GM12878 (cell line): Measurements from ENCODE around the gene ANKRD33B. TPM values are rescaled to one million over a fixed set of nuclear protein-coding genes. Genes with fewer than 3 reads are reported as not detected.
"Not testable (repeated sequence)": the region's sequence is repeated elsewhere in the genome, so short reads cannot be mapped to it uniquely, and the experiment has no call there.

Experiments
- ATAC-seq: fragments of 200-7000 bp; cut with Tn5 transposase; 3 replicates; pipeline ENCODE4 v1.9.1; 2020; ENCODE audit warnings: mild to moderate bottlenecking, moderate library complexity
- BruUV-seq: library from RNA; stranded (reverse); fragments of 400-500 nt; replicated peaks from 2 replicates; lab custom pipeline; 2021; lab: Mats Ljungman, UMichigan
- CTCF ChIA-PET: fragments of 300-600 bp; sonication (Branson Sonifier 250); formaldehyde crosslinking; extraction: SDS; loops from one replicate; lab custom pipeline; 2021; ENCODE audit warnings: inconsistent platforms; lab: Yijun Ruan, JAX
- POLR2A ChIA-PET: fragments of 350-600 bp; formaldehyde crosslinking; extraction: SDS; loops from one replicate; lab custom pipeline; 2021; ENCODE audit warnings: inconsistent platforms; lab: Charles Lee
- RAD21 ChIA-PET: fragments of 300-600 bp; sonication (Branson Sonifier 250); formaldehyde crosslinking; loops from one replicate; lab custom pipeline; 2023; ENCODE audit warnings: antibody characterized with exemption; ENCODE audit not compliant: unreplicated experiment; lab: Charles Lee
- SMC1A ChIA-PET: fragments of 300-600 bp; sonication (Branson Sonifier 250); formaldehyde crosslinking; loops from one replicate; lab custom pipeline; 2023; ENCODE audit not compliant: unreplicated experiment, uncharacterized antibody; lab: Charles Lee
- DNase-seq: peaks from one replicate; pipeline ENCODE4 v3.0.0-alpha.2; 2011; ENCODE audit warnings: low read depth, low spot score
- FAIRE-seq: peaks from 3 replicates; lab custom pipeline; 2011; peaks lifted over from hg19 to GRCh38; lab: Jason Lieb, UNC
- H2AFZ ChIP-seq: 2 replicates; pipeline ENCODE4 v1.6.0; 2011; ENCODE audit warnings: low read depth, low read length, control low read depth; ENCODE audit not compliant: control insufficient read depth
- H3K27ac ChIP-seq: 2 replicates; pipeline ENCODE4 v1.5.1; 2011; ENCODE audit warnings: control low read depth; ENCODE audit not compliant: control insufficient read depth, insufficient read depth
- H3K27me3 ChIP-seq, 2 experiments: replicated peaks in 1 of 2; 2 replicates each; pipeline versions ENCODE4 v1.6.0 to v1.6.1; 2011; ENCODE audit warnings: low read length in 1 of 2; ENCODE audit not compliant: control insufficient read depth in 2 of 2, insufficient read depth in 2 of 2
- H3K36me3 ChIP-seq, 2 experiments: 2 replicates each; pipeline ENCODE4 v1.5.1; 2011; ENCODE audit warnings: low read length in 1 of 2; ENCODE audit not compliant: control insufficient read depth in 2 of 2, insufficient read depth in 2 of 2
- H3K4me1 ChIP-seq: 2 replicates; pipeline ENCODE4 v1.6.1; 2011; ENCODE audit warnings: mild to moderate bottlenecking, low read length, moderate library complexity, mixed read lengths; ENCODE audit not compliant: control insufficient read depth, insufficient read depth
- H3K4me2 ChIP-seq: 2 replicates; pipeline ENCODE4 v1.6.0; 2011; ENCODE audit warnings: control low read depth; ENCODE audit not compliant: control insufficient read depth, insufficient read depth
- H3K4me3 ChIP-seq: fragments of 200-600 bp; sonication (generic); 2 replicates; pipeline ENCODE4 v1.5.1; 2016
- H3K79me2 ChIP-seq: 2 replicates; pipeline ENCODE4 v1.6.0; 2011; ENCODE audit warnings: low read length; ENCODE audit not compliant: control insufficient read depth, insufficient read depth
- H3K9ac ChIP-seq: 2 replicates; pipeline ENCODE4 v1.8.0; 2011; ENCODE audit warnings: low read length, control low read depth, mixed read lengths; ENCODE audit not compliant: control insufficient read depth, insufficient read depth
- H3K9me3 ChIP-seq: replicated peaks from 3 replicates; pipeline ENCODE4 v1.5.1; 2011; ENCODE audit warnings: mild to moderate bottlenecking, low read length; ENCODE audit not compliant: control insufficient read depth, insufficient read depth
- H4K20me1 ChIP-seq: 2 replicates; pipeline ENCODE4 v1.6.0; 2011; ENCODE audit not compliant: control insufficient read depth, insufficient read depth
- ELK1 ChIP-seq: IDR thresholded peaks from 2 replicates; pipeline ENCODE4 v1.6.1; 2012; ENCODE audit warnings: low read depth, low read length, improper control_type of control experiment
- NR2C2 ChIP-seq: IDR thresholded peaks from 2 replicates; pipeline ENCODE4 v1.6.1; 2011; ENCODE audit warnings: borderline replicate concordance, low read depth; ENCODE audit not compliant: control insufficient read depth, insufficient read length
- TCF3 ChIP-seq: IDR thresholded peaks from 2 replicates; pipeline ENCODE4 v1.6.1; 2012; ENCODE audit warnings: low read depth, mild to moderate bottlenecking, low read length, borderline replicate concordance; ENCODE audit not compliant: insufficient read depth
- WGBS: methylation state at CpG from one replicate; pipeline ENCODE4 v1.1.6; 2016; ENCODE audit warnings: low lambda C conversion rate; ENCODE audit not compliant: insufficient replicate concordance, insufficient coverage; ENCODE audit errors: missing lambda C conversion rate; 5-methylcytosine and 5-hydroxymethylcytosine counted together
- in situ Hi-C: fragments of 300-500 bp; cut with MboI; formaldehyde crosslinking; loops from 9 replicates; pipeline ENCODE4 v1.14.3; 2018; ENCODE audit warnings: mixed read lengths
- intact Hi-C: fragments of 100-400 bp; cut with micrococcal nuclease; formaldehyde crosslinking; loops from one replicate; pipeline ENCODE4 v1.14.2; 2022; ENCODE audit not compliant: unreplicated experiment
- polyA plus RNA-seq, 11 experiments: library from polyadenylated mRNA; depleted of rRNA in 4 of 11; unstranded in 6 of 11; stranded (reverse) in 5 of 11; fragments of >200 nt; fragmentation: Nextera tagmentation in 4 of 11; fragmentation: Illumina TruSeq in 1 of 11; extraction: Ambion mirVana in 4 of 11; extraction: Trizol in 1 of 11; gene quantifications; 1 replicate in 1 of 11; 2 replicates in 10 of 11; pipeline versions ENCODE4 v1.2.1 to v1.2.3, GENCODE V29; 2011 to 2016; ENCODE audit warnings: inconsistent platforms in 2 of 11, missing spikeins in 2 of 11, low read depth in 1 of 11
- total RNA-seq, 4 experiments: library from RNA; depleted of rRNA in 3 of 4; stranded (reverse); fragments of >200 nt in 3 of 4; fragmentation: Illumina TruSeq in 1 of 4; extraction: Trizol in 1 of 4; gene quantifications; 2 replicates each; pipeline versions ENCODE4 v1.2.1 to v1.2.3, GENCODE V29; 2013 to 2021
- TF ChIP-seq, protein P1 (sequence below): IDR thresholded peaks from 2 replicates; pipeline ENCODE4 v1.6.1; 2011; ENCODE audit warnings: borderline replicate concordance, low read depth, mild to moderate bottlenecking, moderate library complexity, low read length; ENCODE audit not compliant: insufficient read depth, poor library complexity, severe bottlenecking

Gene ANKRD33B
- total and polyA plus RNA-seq, 10 of the 15 experiments (the other 5 are each of a cell fraction or from before 2014, with no cell fraction given), result 4.9 to 61.6 (median 15.6) TPM

GRCh38 chr5:10548418-10549122, 15.3 kb upstream of the ANKRD33B start:
- BruUV-seq, result no TSS peak
- no peak overlapping the region for H3K4me2 ChIP-seq
- no peaks in the 10 kb centered on the region; a peak in 1 of 4 replicates for H3K27me3 ChIP-seq
- no peaks in the 10 kb centered on the region for H3K36me3 ChIP-seq
- CTCF ChIA-PET, result no interaction called here
- WGBS, result 95% methylated on average over 48 of the region's 48 CpGs
- ATAC-seq (no peak), FAIRE-seq (no peak), DNase-seq (no peak)
- POLR2A ChIA-PET, result interaction anchor here (0.7 to 1.1 kb wide), 3 partner anchors 11 to 114 kb away, joined by 3 to 6 read pairs (median 3); no protein-coding TSS in a partner anchor
- H3K27ac ChIP-seq, result no peak overlapping the region
- in situ Hi-C loops, result no loop called here
- no peak overlapping the region for H2AFZ ChIP-seq
- H4K20me1 ChIP-seq, result no peaks in the 10 kb centered on the region
- H3K9me3 ChIP-seq, result no peaks in the 10 kb centered on the region; the same call in 2 of the 3 replicates
- no peak overlapping the region for H3K9ac ChIP-seq
- TF ChIP-seq TCF3 (peak; percentile 38; the same call in 1 of the 2 replicates), ELK1 (no peak)
- TF ChIP-seq, all 136 proteins: peak for 1
- H3K4me3 ChIP-seq, result no peak overlapping the region
- SMC1A ChIA-PET, result no interaction called here
- no peaks in the 10 kb centered on the region for H3K79me2 ChIP-seq
- intact Hi-C loops, result no loop called here
- RAD21 ChIA-PET, result no interaction called here
- peaks cover 11% of the 10 kb centered on the region for H3K4me1 ChIP-seq

- H3K36me3 ChIP-seq, RAD21 ChIA-PET, DNase-seq, H2AFZ ChIP-seq, H3K4me2 ChIP-seq, SMC1A ChIA-PET, H3K4me3 ChIP-seq, H3K79me2 ChIP-seq, intact Hi-C loops, H3K9ac ChIP-seq, H3K27me3 ChIP-seq, FAIRE-seq, H3K9me3 ChIP-seq, H3K27ac ChIP-seq, BruUV-seq, ATAC-seq, POLR2A ChIA-PET, in situ Hi-C loops, H4K20me1 ChIP-seq: not testable (repeated sequence)
- H3K4me1 ChIP-seq, result peaks cover 11% of the 10 kb centered on the region
- WGBS, result 98% methylated on average over 30 of the region's 30 CpGs
- TF ChIP-seq, protein P1, sequence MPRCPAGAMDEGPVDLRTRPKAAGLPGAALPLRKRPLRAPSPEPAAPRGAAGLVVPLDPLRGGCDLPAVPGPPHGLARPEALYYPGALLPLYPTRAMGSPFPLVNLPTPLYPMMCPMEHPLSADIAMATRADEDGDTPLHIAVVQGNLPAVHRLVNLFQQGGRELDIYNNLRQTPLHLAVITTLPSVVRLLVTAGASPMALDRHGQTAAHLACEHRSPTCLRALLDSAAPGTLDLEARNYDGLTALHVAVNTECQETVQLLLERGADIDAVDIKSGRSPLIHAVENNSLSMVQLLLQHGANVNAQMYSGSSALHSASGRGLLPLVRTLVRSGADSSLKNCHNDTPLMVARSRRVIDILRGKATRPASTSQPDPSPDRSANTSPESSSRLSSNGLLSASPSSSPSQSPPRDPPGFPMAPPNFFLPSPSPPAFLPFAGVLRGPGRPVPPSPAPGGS, result peak; percentile 72
- TF ChIP-seq TCF3 (peak; percentile 38; the same call in 1 of the 2 replicates), NR2C2 (peak; percentile 5)
- TF ChIP-seq, all 136 proteins: peak for 3; not testable (repeated sequence) for 133
- CTCF ChIA-PET, result not testable (repeated sequence)
These were observed 14.8 kb upstream of the ANKRD33B start for GRCh38 chr5:10549123-10549514.
